Smooth muscle cell (in vitro differentiated cells): ENCODE results near the gene COL20A1. TPM values are rescaled to one million over a fixed set of nuclear protein-coding genes. Genes with fewer than 3 reads are reported as not detected.
"Not testable (repeated sequence)": the region's sequence is repeated elsewhere in the genome, so short reads cannot be mapped to it uniquely, and the experiment has no call there.

Source experiments
- DNase-seq: peaks from one replicate; lab custom pipeline; 2025; ENCODE audit not compliant: unreplicated experiment; lab: John Stamatoyannopoulos, UW
- H2AFZ ChIP-seq: fragments of 200-600 bp; sonication (generic); 2 replicates; pipeline ENCODE4 v1.6.0; 2016; ENCODE audit warnings: antibody characterized with exemption, low read depth, mild to moderate bottlenecking
- H3F3A ChIP-seq: fragments of 200-600 bp; sonication (generic); 2 replicates; pipeline ENCODE4 v1.6.0; 2017; ENCODE audit warnings: antibody characterized with exemption, low read depth
- H3K27ac ChIP-seq: fragments of 200-600 bp; sonication (generic); 2 replicates; pipeline ENCODE4 v1.5.1; 2016; ENCODE audit warnings: low read depth, mild to moderate bottlenecking
- H3K27me3 ChIP-seq: fragments of 200-600 bp; sonication (generic); 2 replicates; pipeline ENCODE4 v1.6.1; 2016; ENCODE audit warnings: low read depth, mild to moderate bottlenecking
- H3K36me3 ChIP-seq: fragments of 200-600 bp; sonication (generic); 2 replicates; pipeline ENCODE4 v1.5.1; 2016; ENCODE audit warnings: low read depth
- H3K4me1 ChIP-seq: fragments of 200-600 bp; sonication (generic); 2 replicates; pipeline ENCODE4 v1.5.1; 2016; ENCODE audit warnings: low read depth
- H3K4me2 ChIP-seq: fragments of 200-600 bp; sonication (generic); 2 replicates; pipeline ENCODE4 v1.6.0; 2016; ENCODE audit warnings: mild to moderate bottlenecking
- H3K4me3 ChIP-seq: fragments of 200-600 bp; sonication (generic); 2 replicates; pipeline ENCODE4 v1.5.1; 2016; ENCODE audit warnings: mild to moderate bottlenecking
- H3K79me2 ChIP-seq: fragments of 200-600 bp; sonication (generic); 2 replicates; pipeline ENCODE4 v1.6.0; 2016; ENCODE audit warnings: low read depth, mild to moderate bottlenecking
- H3K9ac ChIP-seq: fragments of 200-600 bp; sonication (generic); 2 replicates; pipeline ENCODE4 v1.6.0; 2016; ENCODE audit warnings: low read depth
- H3K9me3 ChIP-seq: fragments of 200-600 bp; sonication (generic); replicated peaks from 2 replicates; pipeline ENCODE4 v1.5.1; 2016; ENCODE audit warnings: low read depth
- H4K20me1 ChIP-seq: fragments of 200-600 bp; sonication (generic); 2 replicates; pipeline ENCODE4 v1.6.0; 2016; ENCODE audit warnings: low read depth
- CTCF ChIP-seq: fragments of 200-600 bp; sonication (generic); IDR thresholded peaks from 2 replicates; pipeline ENCODE4 v1.5.1; 2017; ENCODE audit warnings: borderline replicate concordance, mild to moderate bottlenecking, antibody characterized with exemption; ENCODE audit not compliant: insufficient read depth, poor library complexity, severe bottlenecking
- WGBS: methylation state at CpG from one replicate; pipeline ENCODE4 v1.1.7; 2016; ENCODE audit warnings: low lambda C conversion rate; 5-methylcytosine and 5-hydroxymethylcytosine counted together
- polyA plus RNA-seq: library from polyadenylated mRNA; unstranded; fragments of >200 nt; fragmentation: Nextera tagmentation; extraction: Ambion mirVana; gene quantifications from 2 replicates; pipeline ENCODE4 v1.2.1, GENCODE V29; 2016
- total RNA-seq: library from RNA; depleted of rRNA; stranded (reverse); fragments of >200 nt; gene quantifications from 2 replicates; pipeline ENCODE4 v1.2.3, GENCODE V29; 2014

COL20A1 gene
- total and polyA plus RNA-seq, 2 experiments from 2014 or later, result 0.23 to 0.36 TPM

- Histone ChIP-seq H3K4me2 (no peak overlapping the region), H3K36me3 (no peaks in the 10 kb centered on the region), H3K79me2 (no peaks in the 10 kb centered on the region), H3F3A (no peaks in the 10 kb centered on the region), H3K9me3 (no peaks in the 10 kb centered on the region), H3K27me3 (no peaks in the 10 kb centered on the region), H4K20me1 (no peaks in the 10 kb centered on the region), H3K4me3 (no peak overlapping the region), H3K9ac (no peak overlapping the region), H3K4me1 (peaks cover 15% of the 10 kb centered on the region), H2AFZ (no peak overlapping the region), H3K27ac (no peak overlapping the region)
- no peak for TF ChIP-seq CTCF
- DNase-seq, result no peak
- 72% methylated on average over 15 of the region's 15 CpGs for WGBS
These were observed 85.0 kb downstream of the COL20A1 start for GRCh38 chr20:63377951-63378381.

DNA sequence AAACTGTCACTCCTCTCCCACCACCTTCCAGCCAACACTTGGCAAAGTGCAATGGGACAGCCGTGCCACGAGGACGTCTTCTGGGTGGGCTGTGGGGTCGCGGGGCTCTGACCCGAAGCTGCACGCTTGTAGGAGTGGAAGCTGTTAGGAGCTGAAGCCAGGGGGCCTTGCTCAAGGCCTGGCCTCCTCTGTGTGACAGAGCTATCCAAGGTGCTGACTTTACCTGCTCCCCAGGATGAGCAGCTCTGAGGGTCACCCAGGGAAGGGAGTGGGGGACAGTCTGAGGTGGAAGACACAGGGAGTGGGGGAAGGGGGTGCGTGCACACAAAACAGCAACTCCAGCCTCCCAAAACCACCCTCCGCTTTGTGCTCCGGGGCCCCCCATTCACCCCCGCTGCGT is 85.6 kb downstream of the COL20A1 start:
- DNase-seq, result no peak
- no peak for TF ChIP-seq CTCF
- no peak overlapping the region for H3K4me2 ChIP-seq
- H4K20me1 ChIP-seq, result no peaks in the 10 kb centered on the region
- H3K27me3 ChIP-seq, result no peaks in the 10 kb centered on the region
- H3K27ac ChIP-seq, result no peak overlapping the region
- peaks cover 15% of the 10 kb centered on the region for H3K4me1 ChIP-seq
- no peaks in the 10 kb centered on the region for H3K79me2 ChIP-seq
- WGBS, result 88% methylated on average over 12 of the region's 12 CpGs
- H2AFZ ChIP-seq, result no peak overlapping the region
- no peaks in the 10 kb centered on the region for H3F3A ChIP-seq
- H3K4me3 ChIP-seq, result no peak overlapping the region
- H3K36me3 ChIP-seq, result no peaks in the 10 kb centered on the region
- H3K9ac ChIP-seq, result no peak overlapping the region
- H3K9me3 ChIP-seq, result no peaks in the 10 kb centered on the region

DNA sequence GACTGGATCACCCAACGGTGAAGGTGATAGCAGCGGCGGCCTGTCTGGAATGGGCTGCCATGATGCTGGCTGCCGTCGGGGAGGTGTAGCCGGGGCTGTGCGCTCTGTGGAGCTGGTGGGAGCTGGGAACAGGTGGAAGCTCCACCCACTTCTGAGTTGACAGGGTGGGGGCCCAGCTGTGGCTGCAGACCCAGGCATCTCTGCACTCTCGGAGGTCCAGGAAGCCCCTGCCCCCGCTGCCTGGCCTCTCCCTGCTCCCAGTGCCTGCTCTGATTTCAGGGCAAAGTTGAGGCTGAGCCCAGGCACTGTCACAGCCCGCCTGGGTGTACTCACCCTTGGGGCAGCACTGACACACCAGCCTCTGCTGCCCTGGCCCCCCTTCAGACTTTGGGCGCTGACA is 86.3 kb downstream of the COL20A1 start:
- no peak overlapping the region for H2AFZ ChIP-seq
- H3K4me1 ChIP-seq, result peaks cover 15% of the 10 kb centered on the region
- no peak for TF ChIP-seq CTCF
- WGBS, result 83% methylated on average over 11 of the region's 11 CpGs
- no peaks in the 10 kb centered on the region for H4K20me1 ChIP-seq
- H3F3A ChIP-seq, result no peaks in the 10 kb centered on the region
- DNase-seq, result no peak
- no peaks in the 10 kb centered on the region for H3K27me3 ChIP-seq
- no peak overlapping the region for H3K27ac ChIP-seq
- no peak overlapping the region for H3K9ac ChIP-seq
- no peaks in the 10 kb centered on the region for H3K36me3 ChIP-seq
- no peaks in the 10 kb centered on the region for H3K79me2 ChIP-seq
- no peaks in the 10 kb centered on the region for H3K9me3 ChIP-seq
- H3K4me3 ChIP-seq, result no peak overlapping the region
- H3K4me2 ChIP-seq, result no peak overlapping the region

DNA sequence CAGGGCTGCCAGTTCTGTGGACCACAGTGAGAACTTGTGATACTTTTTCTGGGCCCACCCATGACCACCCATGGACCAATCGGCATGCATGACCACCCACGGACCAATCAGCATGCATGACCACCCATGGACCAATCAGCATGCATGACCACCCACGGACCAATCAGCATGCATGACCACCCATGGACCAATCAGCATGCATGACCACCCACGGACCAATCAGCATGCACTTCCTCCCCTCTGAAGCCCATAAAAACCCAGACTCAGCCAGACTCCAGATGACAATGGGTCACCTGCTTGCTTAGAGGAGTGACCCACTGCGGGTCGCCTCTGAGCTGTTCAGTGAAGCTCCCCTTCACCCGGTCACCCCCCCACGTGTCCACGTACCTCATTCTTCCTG is 86.9 kb downstream of the COL20A1 start:
- not testable (repeated sequence) for DNase-seq, H3K36me3 ChIP-seq, H3K4me3 ChIP-seq, H3K27ac ChIP-seq, H3K27me3 ChIP-seq, H3F3A ChIP-seq, H2AFZ ChIP-seq, H3K79me2 ChIP-seq, H3K9ac ChIP-seq, H3K9me3 ChIP-seq, H3K4me2 ChIP-seq, H4K20me1 ChIP-seq
- WGBS, result 85% methylated on average over 9 of the region's 9 CpGs
- peaks cover 15% of the 10 kb centered on the region for H3K4me1 ChIP-seq
